HG03378 (cell line): ENCODE data around the gene GPC5.
"Not testable (repeated sequence)": the region's sequence is repeated elsewhere in the genome, so short reads cannot be mapped to it uniquely, and the experiment has no call there.

Experiments
- ATAC-seq: cut with Tn5 transposase; IDR thresholded peaks from one replicate; pipeline ENCODE4 v1.9.1; 2021; ENCODE audit warnings: mild to moderate bottlenecking, moderate library complexity; ENCODE audit not compliant: unreplicated experiment

GPC5 gene

GRCh38 chr13:92224825-92225224, 826.4 kb downstream of the GPC5 start:
- ATAC-seq, result no peak

- no peak for ATAC-seq
These were observed 827.4 kb downstream of the GPC5 start for GRCh38 chr13:92225861-92226260.

GRCh38 chr13:92232871-92233270, 834.5 kb downstream of the GPC5 start:
- ATAC-seq, result no peak

GRCh38 chr13:92251671-92252210, 853.3 kb downstream of the GPC5 start:
- ATAC-seq, result no peak

GRCh38 chr13:92255526-92255925, 857.1 kb downstream of the GPC5 start:
- ATAC-seq, result no peak

- no peak for ATAC-seq
These were observed 857.8 kb downstream of the GPC5 start for GRCh38 chr13:92256211-92256610.

- no peak for ATAC-seq
These were observed 860.6 kb downstream of the GPC5 start for GRCh38 chr13:92259046-92259445.

- no peak for ATAC-seq
These were observed 861.1 kb downstream of the GPC5 start for GRCh38 chr13:92259523-92259922.

- ATAC-seq, result no peak
These were observed 861.9 kb downstream of the GPC5 start for GRCh38 chr13:92260363-92260762.

- no peak for ATAC-seq
These were observed 863.8 kb downstream of the GPC5 start for GRCh38 chr13:92262100-92262788.

GRCh38 chr13:92265408-92265807, 867.0 kb downstream of the GPC5 start:
- ATAC-seq, result no peak

GRCh38 chr13:92270990-92271389, 872.6 kb downstream of the GPC5 start:
- ATAC-seq, result no peak

GRCh38 chr13:92272177-92272576, 873.8 kb downstream of the GPC5 start:
- no peak for ATAC-seq

GRCh38 chr13:92280986-92281385, 882.6 kb downstream of the GPC5 start:
- not testable (repeated sequence) for ATAC-seq

- not testable (repeated sequence) for ATAC-seq
These were observed 892.4 kb downstream of the GPC5 start for GRCh38 chr13:92290718-92291307.

GRCh38 chr13:92294533-92294932, 896.1 kb downstream of the GPC5 start:
- not testable (repeated sequence) for ATAC-seq

GRCh38 chr13:92296154-92296671, 897.8 kb downstream of the GPC5 start:
- not testable (repeated sequence) for ATAC-seq

- ATAC-seq, result no peak
These were observed 899.8 kb downstream of the GPC5 start for GRCh38 chr13:92297971-92298942.

- no peak for ATAC-seq
These were observed 902.2 kb downstream of the GPC5 start for GRCh38 chr13:92300651-92301050.

GRCh38 chr13:92303428-92303827, 905.0 kb downstream of the GPC5 start:
- no peak for ATAC-seq

GRCh38 chr13:92307752-92308151, 909.3 kb downstream of the GPC5 start:
- no peak for ATAC-seq
